ENCODE results near the gene CNN2. TPM values are rescaled to one million over a fixed set of nuclear protein-coding genes. Genes with fewer than 3 reads are reported as not detected.

CNN2 gene
- total and polyA plus RNA-seq, 2 donors from 2014 or later, result 64.1 to 131 TPM

- H3K27me3 ChIP-seq (ENCODE audit: control insufficient read depth, insufficient read depth, low read length), result no peaks in the 10 kb centered on the region
- no peak for FAIRE-seq
- H3K27ac ChIP-seq (ENCODE audit: low read depth in 2 of 2, low read length in 2 of 2), result no peak overlapping the region
- H3K4me3 ChIP-seq (ENCODE audit: low read length in 3 of 3), result no peak overlapping the region
- peaks cover 0 to 15% (median 0%) of the 10 kb centered on the region in 3 donors for H3K4me1 ChIP-seq (ENCODE audit: control insufficient read depth in 2 of 3, insufficient read depth in 2 of 3, low read depth in 1 of 3, low read length in 3 of 3)
- TF ChIP-seq, protein P1, sequence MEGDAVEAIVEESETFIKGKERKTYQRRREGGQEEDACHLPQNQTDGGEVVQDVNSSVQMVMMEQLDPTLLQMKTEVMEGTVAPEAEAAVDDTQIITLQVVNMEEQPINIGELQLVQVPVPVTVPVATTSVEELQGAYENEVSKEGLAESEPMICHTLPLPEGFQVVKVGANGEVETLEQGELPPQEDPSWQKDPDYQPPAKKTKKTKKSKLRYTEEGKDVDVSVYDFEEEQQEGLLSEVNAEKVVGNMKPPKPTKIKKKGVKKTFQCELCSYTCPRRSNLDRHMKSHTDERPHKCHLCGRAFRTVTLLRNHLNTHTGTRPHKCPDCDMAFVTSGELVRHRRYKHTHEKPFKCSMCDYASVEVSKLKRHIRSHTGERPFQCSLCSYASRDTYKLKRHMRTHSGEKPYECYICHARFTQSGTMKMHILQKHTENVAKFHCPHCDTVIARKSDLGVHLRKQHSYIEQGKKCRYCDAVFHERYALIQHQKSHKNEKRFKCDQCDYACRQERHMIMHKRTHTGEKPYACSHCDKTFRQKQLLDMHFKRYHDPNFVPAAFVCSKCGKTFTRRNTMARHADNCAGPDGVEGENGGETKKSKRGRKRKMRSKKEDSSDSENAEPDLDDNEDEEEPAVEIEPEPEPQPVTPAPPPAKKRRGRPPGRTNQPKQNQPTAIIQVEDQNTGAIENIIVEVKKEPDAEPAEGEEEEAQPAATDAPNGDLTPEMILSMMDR (IDR thresholded peaks at IDR 0.05; ENCODE audit: borderline replicate concordance, extremely low read depth, insufficient read depth), result no peak
- no peak for DNase-seq
- H3K36me3 ChIP-seq (ENCODE audit: control insufficient read depth in 2 of 3, insufficient read depth in 3 of 3, low read length in 3 of 3), result peaks cover 0 to 10% (median 0%) of the 10 kb centered on the region in 3 donors
- intact Hi-C loops (cut with DNase I), result no loop called here
- H3K9ac ChIP-seq (ENCODE audit: low read length in 3 of 3), result no peak overlapping the region
- H3K9me3 ChIP-seq (ENCODE audit: control insufficient read depth in 2 of 3, insufficient read depth in 1 of 3, low read length in 3 of 3), result no peaks in the 10 kb centered on the region
Observed at GRCh38 chr19:1011831-1012333, 14.5 kb upstream of the CNN2 start.

DNA sequence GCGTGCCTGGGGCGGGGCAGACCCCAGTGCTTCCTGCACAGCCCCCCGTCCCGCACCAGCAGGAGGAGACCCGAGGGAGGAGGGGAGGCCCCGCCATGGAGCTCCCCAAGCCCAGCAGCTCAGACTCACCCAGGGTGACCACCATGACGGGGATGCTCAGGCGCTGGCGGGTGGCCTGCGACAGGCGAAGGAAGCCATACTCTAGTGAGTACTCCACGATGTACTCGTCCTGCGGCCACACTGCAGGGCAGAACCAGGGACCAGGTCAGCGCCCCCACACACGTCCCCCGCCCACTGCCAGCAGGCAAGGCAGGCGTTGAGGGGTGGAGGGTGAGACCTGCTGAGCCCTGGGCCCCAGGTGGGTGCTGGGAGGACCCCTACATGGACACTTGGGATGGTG is 14.1 kb upstream of the CNN2 start:
- DNase-seq (peak in 1 of 5 donors; percentile 73), FAIRE-seq (no peak)
- Histone ChIP-seq H3K27ac (ENCODE audit: low read depth in 2 of 2, low read length in 2 of 2) (no peak overlapping the region), H3K9ac (ENCODE audit: low read length in 3 of 3) (no peak overlapping the region), H3K4me1 (ENCODE audit: control insufficient read depth in 2 of 3, insufficient read depth in 2 of 3, low read depth in 1 of 3, low read length in 3 of 3) (peaks cover 0 to 19% (median 0%) of the 10 kb centered on the region in 3 donors), H3K36me3 (ENCODE audit: control insufficient read depth in 2 of 3, insufficient read depth in 3 of 3, low read length in 3 of 3) (peaks cover 0 to 10% (median 0%) of the 10 kb centered on the region in 3 donors), H3K27me3 (ENCODE audit: control insufficient read depth, insufficient read depth, low read length) (no peaks in the 10 kb centered on the region), H3K4me3 (ENCODE audit: low read length in 3 of 3) (no peak overlapping the region), H3K9me3 (ENCODE audit: control insufficient read depth in 2 of 3, insufficient read depth in 1 of 3, low read length in 3 of 3) (no peaks in the 10 kb centered on the region)
- intact Hi-C loops (cut with DNase I), result no loop called here
- TF ChIP-seq, protein P1 (IDR thresholded peaks at IDR 0.05; ENCODE audit: borderline replicate concordance, extremely low read depth, insufficient read depth), result no peak

DNA sequence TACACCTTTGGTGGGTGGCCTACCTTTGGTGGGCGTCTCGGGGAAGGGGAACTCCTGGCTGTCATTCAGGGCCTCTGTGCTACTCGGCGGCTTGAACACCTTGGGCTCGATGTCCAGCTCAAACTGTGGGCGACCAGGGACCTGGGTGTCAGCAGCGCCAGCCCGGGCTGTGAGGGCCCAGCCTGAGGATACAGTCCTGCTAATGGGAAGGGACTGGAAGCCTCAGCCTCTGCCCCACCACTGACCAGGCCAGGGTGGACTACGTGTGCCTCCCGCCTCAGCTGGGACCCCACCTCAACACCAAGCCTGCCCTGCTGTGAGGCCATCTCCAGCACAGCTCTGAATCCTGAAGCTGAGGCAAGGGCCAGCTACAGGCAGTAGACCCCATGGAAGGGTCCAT is 13.2 kb upstream of the CNN2 start:
- Histone ChIP-seq H3K4me3 (ENCODE audit: low read length in 3 of 3) (no peak overlapping the region), H3K27me3 (ENCODE audit: control insufficient read depth, insufficient read depth, low read length) (no peaks in the 10 kb centered on the region), H3K36me3 (ENCODE audit: control insufficient read depth in 2 of 3, insufficient read depth in 3 of 3, low read length in 3 of 3) (peaks cover 0 to 10% (median 0%) of the 10 kb centered on the region in 3 donors), H3K9ac (ENCODE audit: low read length in 3 of 3) (no peak overlapping the region), H3K9me3 (ENCODE audit: control insufficient read depth in 2 of 3, insufficient read depth in 1 of 3, low read length in 3 of 3) (no peaks in the 10 kb centered on the region), H3K4me1 (ENCODE audit: control insufficient read depth in 2 of 3, insufficient read depth in 2 of 3, low read depth in 1 of 3, low read length in 3 of 3) (peaks cover 0 to 28% (median 0%) of the 10 kb centered on the region in 3 donors), H3K27ac (ENCODE audit: low read depth in 2 of 2, low read length in 2 of 2) (no peak overlapping the region)
- FAIRE-seq (no peak), DNase-seq (peak in 1 of 5 donors; percentile 73)
- intact Hi-C loops (cut with DNase I), result no loop called here
- TF ChIP-seq, protein P1 (IDR thresholded peaks at IDR 0.05; ENCODE audit: borderline replicate concordance, extremely low read depth, insufficient read depth), result no peak

Data from kidney (tissue), 14 donors.